ENCODE results near the gene CD99. TPM values are rescaled to one million over a fixed set of nuclear protein-coding genes. Genes with fewer than 3 reads are reported as not detected.

The CD99 gene
- total and polyA plus RNA-seq, 7 experiments from 2014 or later, result 112 to 293 (median 179) TPM

GRCh38 chrX:2658585-2659292, 32.4 kb upstream of the CD99 start:
- Mint-ChIP-seq H3K36me3 (peaks cover 0 to 19% (median 4%) of the 10 kb centered on the region in 5 donors), H3K9me3 (peaks cover 0 to 1% (median 0%) of the 10 kb centered on the region in 11 donors), H3K4me3 (no peak overlapping the region), H3K4me1 (peaks cover 0 to 5% (median 0%) of the 10 kb centered on the region in 7 donors), H3K27me3 (no peaks in the 10 kb centered on the region), H3K27ac (no peak overlapping the region)
- no peak for ATAC-seq
- Histone ChIP-seq H3K27me3 (ENCODE audit: control insufficient read depth in 2 of 2, insufficient read depth in 2 of 2, low read length in 2 of 2) (no peaks in the 10 kb centered on the region), H3K36me3 (ENCODE audit: control insufficient read depth in 2 of 3, insufficient read depth in 3 of 3, low read length in 3 of 3) (no peaks in the 10 kb centered on the region), H3K4me3 (ENCODE audit: low read length) (no peak overlapping the region), H3K27ac (ENCODE audit: low read depth, low read length) (no peak overlapping the region), H3K9me3 (ENCODE audit: control insufficient read depth in 2 of 3, low read length in 3 of 3) (no peaks in the 10 kb centered on the region), H3K4me1 (ENCODE audit: control insufficient read depth in 2 of 2, insufficient read depth in 2 of 2, low read length in 2 of 2) (no peaks in the 10 kb centered on the region)
- no peak for DNase-seq
- CTCF ChIA-PET, result no interaction called here
- intact Hi-C loops (cut with micrococcal nuclease), result no loop called here
- POLR2A ChIA-PET, result no interaction called here

- DNase-seq (no peak), ATAC-seq (no peak)
- H3K27me3 Mint-ChIP-seq, result no peaks in the 10 kb centered on the region
- H3K4me3 Mint-ChIP-seq, result no peak overlapping the region
- ChIA-PET POLR2A (no interaction called here), CTCF (no interaction called here)
- H3K4me3 ChIP-seq (ENCODE audit: low read length), result no peak overlapping the region
- peaks cover 0 to 12% (median 3%) of the 10 kb centered on the region in 5 donors for H3K36me3 Mint-ChIP-seq
- no peaks in the 10 kb centered on the region for H3K4me1 ChIP-seq (ENCODE audit: control insufficient read depth in 2 of 2, insufficient read depth in 2 of 2, low read length in 2 of 2)
- H3K27ac ChIP-seq (ENCODE audit: low read depth, low read length), result no peak overlapping the region
- intact Hi-C loops (cut with micrococcal nuclease), result no loop called here
- H3K9me3 Mint-ChIP-seq, result peaks cover 0 to 1% (median 0%) of the 10 kb centered on the region in 11 donors
- H3K27ac Mint-ChIP-seq, result no peak overlapping the region
- no peaks in the 10 kb centered on the region for H3K36me3 ChIP-seq (ENCODE audit: control insufficient read depth in 2 of 3, insufficient read depth in 3 of 3, low read length in 3 of 3)
- H3K9me3 ChIP-seq (ENCODE audit: control insufficient read depth in 2 of 3, low read length in 3 of 3), result no peaks in the 10 kb centered on the region
- H3K27me3 ChIP-seq (ENCODE audit: control insufficient read depth in 2 of 2, insufficient read depth in 2 of 2, low read length in 2 of 2), result no peaks in the 10 kb centered on the region
- peaks cover 0 to 4% (median 0%) of the 10 kb centered on the region in 7 donors for H3K4me1 Mint-ChIP-seq
These were observed 28.5 kb upstream of the CD99 start for GRCh38 chrX:2662586-2662985.

- H3K4me3 Mint-ChIP-seq, result no peak overlapping the region
- no peak for DNase-seq
These were observed 26.6 kb upstream of the CD99 start for GRCh38 chrX:2664502-2664901.

GRCh38 chrX:2665387-2666304, 25.4 kb upstream of the CD99 start:
- H3K36me3 Mint-ChIP-seq, result peaks cover 0 to 12% (median 4%) of the 10 kb centered on the region in 5 donors
- Histone ChIP-seq H3K9me3 (ENCODE audit: control insufficient read depth in 2 of 3, low read length in 3 of 3) (no peaks in the 10 kb centered on the region), H3K4me3 (ENCODE audit: low read length) (no peak overlapping the region), H3K36me3 (ENCODE audit: control insufficient read depth in 2 of 3, insufficient read depth in 3 of 3, low read length in 3 of 3) (no peaks in the 10 kb centered on the region), H3K4me1 (ENCODE audit: control insufficient read depth in 2 of 2, insufficient read depth in 2 of 2, low read length in 2 of 2) (no peaks in the 10 kb centered on the region), H3K27ac (ENCODE audit: low read depth, low read length) (no peak overlapping the region), H3K27me3 (ENCODE audit: control insufficient read depth in 2 of 2, insufficient read depth in 2 of 2, low read length in 2 of 2) (no peaks in the 10 kb centered on the region)
- H3K4me1 Mint-ChIP-seq, result no peaks in the 10 kb centered on the region
- no peaks in the 10 kb centered on the region for H3K27me3 Mint-ChIP-seq
- CTCF ChIA-PET, result no interaction called here
- DNase-seq (no peak), ATAC-seq (no peak)
- H3K4me3 Mint-ChIP-seq, result no peak overlapping the region
- POLR2A ChIA-PET, result no interaction called here
- no peak overlapping the region for H3K27ac Mint-ChIP-seq
- intact Hi-C loops (cut with micrococcal nuclease), result no loop called here
- H3K9me3 Mint-ChIP-seq, result peaks cover 0 to 1% (median 0%) of the 10 kb centered on the region in 11 donors

More at GRCh38 chrX:2664502-2664901, 26.6 kb upstream of the CD99 start:
- H3K36me3 Mint-ChIP-seq, result peaks cover 0 to 12% (median 4%) of the 10 kb centered on the region in 5 donors
- peaks cover 0 to 1% (median 0%) of the 10 kb centered on the region in 11 donors for H3K9me3 Mint-ChIP-seq
- no peaks in the 10 kb centered on the region for H3K27me3 Mint-ChIP-seq
- Histone ChIP-seq H3K4me3 (ENCODE audit: low read length) (no peak overlapping the region), H3K9me3 (ENCODE audit: control insufficient read depth in 2 of 3, low read length in 3 of 3) (no peaks in the 10 kb centered on the region), H3K27ac (ENCODE audit: low read depth, low read length) (no peak overlapping the region), H3K36me3 (ENCODE audit: control insufficient read depth in 2 of 3, insufficient read depth in 3 of 3, low read length in 3 of 3) (no peaks in the 10 kb centered on the region), H3K4me1 (ENCODE audit: control insufficient read depth in 2 of 2, insufficient read depth in 2 of 2, low read length in 2 of 2) (no peaks in the 10 kb centered on the region), H3K27me3 (ENCODE audit: control insufficient read depth in 2 of 2, insufficient read depth in 2 of 2, low read length in 2 of 2) (no peaks in the 10 kb centered on the region)
- H3K4me1 Mint-ChIP-seq, result peaks cover 0 to 2% (median 0%) of the 10 kb centered on the region in 7 donors
- POLR2A ChIA-PET, result no interaction called here
- CTCF ChIA-PET, result no interaction called here
- H3K27ac Mint-ChIP-seq, result no peak overlapping the region
- ATAC-seq, result no peak
- intact Hi-C loops (cut with micrococcal nuclease), result no loop called here

- no peak for ATAC-seq
- H3K36me3 Mint-ChIP-seq, result peaks cover 0 to 12% (median 4%) of the 10 kb centered on the region in 5 donors
- CTCF ChIA-PET, result no interaction called here
These were observed 24.6 kb upstream of the CD99 start for GRCh38 chrX:2666491-2666890.

DNA sequence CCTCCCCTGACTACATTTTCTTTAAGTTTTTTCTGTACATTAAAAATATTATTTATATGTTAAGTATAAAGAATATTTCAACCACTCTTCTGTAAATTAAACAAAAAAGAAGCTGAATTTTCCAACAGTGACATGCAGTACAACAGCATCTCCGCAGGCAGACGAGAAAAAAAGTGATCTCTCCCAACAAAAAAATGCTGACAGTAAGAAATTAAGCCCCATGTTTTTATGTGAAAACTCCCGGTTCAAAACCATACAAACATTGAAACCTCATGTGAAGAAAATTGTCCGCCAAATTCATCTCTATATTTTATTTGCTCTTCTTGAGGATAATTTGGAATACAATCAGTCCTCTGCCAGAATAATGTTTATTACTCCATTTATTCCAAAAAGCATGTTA, 20.1 kb upstream of the CD99 start:
- Histone ChIP-seq H3K4me1 (ENCODE audit: control insufficient read depth in 2 of 2, insufficient read depth in 2 of 2, low read length in 2 of 2) (no peaks in the 10 kb centered on the region), H3K4me3 (ENCODE audit: low read length) (no peak overlapping the region), H3K27ac (ENCODE audit: low read depth, low read length) (no peak overlapping the region), H3K9me3 (ENCODE audit: control insufficient read depth in 2 of 3, low read length in 3 of 3) (no peaks in the 10 kb centered on the region), H3K27me3 (ENCODE audit: control insufficient read depth in 2 of 2, insufficient read depth in 2 of 2, low read length in 2 of 2) (no peaks in the 10 kb centered on the region), H3K36me3 (ENCODE audit: control insufficient read depth in 2 of 3, insufficient read depth in 3 of 3, low read length in 3 of 3) (no peaks in the 10 kb centered on the region)
- Mint-ChIP-seq H3K4me3 (no peak overlapping the region), H3K27me3 (no peaks in the 10 kb centered on the region), H3K27ac (no peak overlapping the region), H3K36me3 (peaks cover 0 to 14% (median 6%) of the 10 kb centered on the region in 5 donors), H3K9me3 (peaks cover 0 to 2% (median 0%) of the 10 kb centered on the region in 11 donors), H3K4me1 (peaks cover 0 to 4% (median 0%) of the 10 kb centered on the region in 7 donors)
- POLR2A ChIA-PET, result no interaction called here
- intact Hi-C loops (cut with micrococcal nuclease), result no loop called here
- CTCF ChIA-PET, result no interaction called here
- DNase-seq, result no peak
- ATAC-seq, result no peak

More at GRCh38 chrX:2666491-2666890, 24.6 kb upstream of the CD99 start:
- no peaks in the 10 kb centered on the region for H3K27me3 Mint-ChIP-seq
- intact Hi-C loops (cut with micrococcal nuclease), result no loop called here
- no peak overlapping the region for H3K27ac Mint-ChIP-seq
- Histone ChIP-seq H3K4me1 (ENCODE audit: control insufficient read depth in 2 of 2, insufficient read depth in 2 of 2, low read length in 2 of 2) (no peaks in the 10 kb centered on the region), H3K27me3 (ENCODE audit: control insufficient read depth in 2 of 2, insufficient read depth in 2 of 2, low read length in 2 of 2) (no peaks in the 10 kb centered on the region), H3K27ac (ENCODE audit: low read depth, low read length) (no peak overlapping the region), H3K4me3 (ENCODE audit: low read length) (no peak overlapping the region), H3K36me3 (ENCODE audit: control insufficient read depth in 2 of 3, insufficient read depth in 3 of 3, low read length in 3 of 3) (no peaks in the 10 kb centered on the region), H3K9me3 (ENCODE audit: control insufficient read depth in 2 of 3, low read length in 3 of 3) (no peaks in the 10 kb centered on the region)
- H3K4me1 Mint-ChIP-seq, result no peaks in the 10 kb centered on the region
- H3K4me3 Mint-ChIP-seq, result no peak overlapping the region
- no peak for DNase-seq
- H3K9me3 Mint-ChIP-seq, result peaks cover 0 to 1% (median 0%) of the 10 kb centered on the region in 11 donors
- POLR2A ChIA-PET, result no interaction called here

Data from naive thymus-derived CD4-positive, alpha-beta T cell (primary cell).